ENCODE data around the gene SLC29A4.

Gene SLC29A4

GRCh38 chr7:5333121-5334045, 50.6 kb downstream of the SLC29A4 start:
- peaks cover 76% of the 10 kb centered on the region for H3K36me3 ChIP-seq (ENCODE audit: insufficient read depth, low read length)
- H2AFZ ChIP-seq (ENCODE audit: low read depth, low read length), result no peak overlapping the region

GRCh38 chr7:5334671-5335070, 51.9 kb downstream of the SLC29A4 start:
- Histone ChIP-seq H3K36me3 (ENCODE audit: insufficient read depth, low read length) (peaks cover 76% of the 10 kb centered on the region), H3K4me1 (ENCODE audit: insufficient read depth, low read length) (no peaks in the 10 kb centered on the region), H3K4me3 (ENCODE audit: low read length) (no peak overlapping the region), H3K27me3 (ENCODE audit: insufficient read depth, low read length) (no peaks in the 10 kb centered on the region), H3K9me3 (ENCODE audit: low read length) (peaks cover 11% of the 10 kb centered on the region), H2AFZ (ENCODE audit: low read depth, low read length) (no peak overlapping the region)

More at GRCh38 chr7:5333121-5334045, 50.6 kb downstream of the SLC29A4 start:
- peaks cover 9% of the 10 kb centered on the region for H3K9me3 ChIP-seq (ENCODE audit: low read length)
- no peaks in the 10 kb centered on the region for H3K27me3 ChIP-seq (ENCODE audit: insufficient read depth, low read length)
- no peak overlapping the region for H3K4me3 ChIP-seq (ENCODE audit: low read length)
- H3K4me1 ChIP-seq (ENCODE audit: insufficient read depth, low read length), result no peaks in the 10 kb centered on the region

GRCh38 chr7:5337047-5337446, 54.3 kb downstream of the SLC29A4 start:
- Histone ChIP-seq H3K36me3 (ENCODE audit: insufficient read depth, low read length) (peaks cover 71% of the 10 kb centered on the region), H3K4me3 (ENCODE audit: low read length) (no peak overlapping the region), H2AFZ (ENCODE audit: low read depth, low read length) (no peak overlapping the region), H3K9me3 (ENCODE audit: low read length) (peaks cover 14% of the 10 kb centered on the region), H3K4me1 (ENCODE audit: insufficient read depth, low read length) (no peaks in the 10 kb centered on the region), H3K27me3 (ENCODE audit: insufficient read depth, low read length) (no peaks in the 10 kb centered on the region)

- Histone ChIP-seq H3K36me3 (ENCODE audit: insufficient read depth, low read length) (peaks cover 74% of the 10 kb centered on the region), H2AFZ (ENCODE audit: low read depth, low read length) (no peak overlapping the region), H3K27me3 (ENCODE audit: insufficient read depth, low read length) (no peaks in the 10 kb centered on the region), H3K4me3 (ENCODE audit: low read length) (no peak overlapping the region), H3K9me3 (ENCODE audit: low read length) (peaks cover 36% of the 10 kb centered on the region), H3K4me1 (ENCODE audit: insufficient read depth, low read length) (no peaks in the 10 kb centered on the region)
Observed at GRCh38 chr7:5339955-5340354, 57.2 kb downstream of the SLC29A4 start.

GRCh38 chr7:5342631-5343030, 59.9 kb downstream of the SLC29A4 start:
- Histone ChIP-seq H3K9me3 (ENCODE audit: low read length) (peaks cover 29% of the 10 kb centered on the region), H3K27me3 (ENCODE audit: insufficient read depth, low read length) (no peaks in the 10 kb centered on the region), H3K36me3 (ENCODE audit: insufficient read depth, low read length) (peaks cover 74% of the 10 kb centered on the region), H2AFZ (ENCODE audit: low read depth, low read length) (no peak overlapping the region), H3K4me1 (ENCODE audit: insufficient read depth, low read length) (no peaks in the 10 kb centered on the region), H3K4me3 (ENCODE audit: low read length) (no peak overlapping the region)

GRCh38 chr7:5343884-5344283, 61.1 kb downstream of the SLC29A4 start:
- Histone ChIP-seq H3K27me3 (ENCODE audit: insufficient read depth, low read length) (no peaks in the 10 kb centered on the region), H2AFZ (ENCODE audit: low read depth, low read length) (no peak overlapping the region), H3K36me3 (ENCODE audit: insufficient read depth, low read length) (peaks cover 75% of the 10 kb centered on the region), H3K4me3 (ENCODE audit: low read length) (no peak overlapping the region), H3K9me3 (ENCODE audit: low read length) (peaks cover 29% of the 10 kb centered on the region), H3K4me1 (ENCODE audit: insufficient read depth, low read length) (no peaks in the 10 kb centered on the region)

- no peaks in the 10 kb centered on the region for H3K4me1 ChIP-seq (ENCODE audit: insufficient read depth, low read length)
- no peaks in the 10 kb centered on the region for H3K27me3 ChIP-seq (ENCODE audit: insufficient read depth, low read length)
- no peak overlapping the region for H3K4me3 ChIP-seq (ENCODE audit: low read length)
- H3K9me3 ChIP-seq (ENCODE audit: low read length), result peaks cover 27% of the 10 kb centered on the region
- peaks cover 73% of the 10 kb centered on the region for H3K36me3 ChIP-seq (ENCODE audit: insufficient read depth, low read length)
- no peak overlapping the region for H2AFZ ChIP-seq (ENCODE audit: low read depth, low read length)
Observed at GRCh38 chr7:5344342-5344741, 61.6 kb downstream of the SLC29A4 start.

GRCh38 chr7:5345171-5345570, 62.4 kb downstream of the SLC29A4 start:
- peaks cover 68% of the 10 kb centered on the region for H3K36me3 ChIP-seq (ENCODE audit: insufficient read depth, low read length)

GRCh38 chr7:5345671-5346070, 62.9 kb downstream of the SLC29A4 start:
- peaks cover 27% of the 10 kb centered on the region for H3K9me3 ChIP-seq (ENCODE audit: low read length)
- peaks cover 67% of the 10 kb centered on the region for H3K36me3 ChIP-seq (ENCODE audit: insufficient read depth, low read length)
- H2AFZ ChIP-seq (ENCODE audit: low read depth, low read length), result no peak overlapping the region
- H3K27me3 ChIP-seq (ENCODE audit: insufficient read depth, low read length), result no peaks in the 10 kb centered on the region
- no peaks in the 10 kb centered on the region for H3K4me1 ChIP-seq (ENCODE audit: insufficient read depth, low read length)
- H3K4me3 ChIP-seq (ENCODE audit: low read length), result no peak overlapping the region

More at GRCh38 chr7:5345171-5345570, 62.4 kb downstream of the SLC29A4 start:
- Histone ChIP-seq H3K4me3 (ENCODE audit: low read length) (no peak overlapping the region), H3K27me3 (ENCODE audit: insufficient read depth, low read length) (no peaks in the 10 kb centered on the region), H2AFZ (ENCODE audit: low read depth, low read length) (no peak overlapping the region), H3K4me1 (ENCODE audit: insufficient read depth, low read length) (no peaks in the 10 kb centered on the region), H3K9me3 (ENCODE audit: low read length) (peaks cover 27% of the 10 kb centered on the region)

GRCh38 chr7:5348134-5349004, 65.6 kb downstream of the SLC29A4 start:
- no peak overlapping the region for H3K4me3 ChIP-seq (ENCODE audit: low read length)
- peaks cover 68% of the 10 kb centered on the region for H3K36me3 ChIP-seq (ENCODE audit: insufficient read depth, low read length)
- H2AFZ ChIP-seq (ENCODE audit: low read depth, low read length), result no peak overlapping the region
- H3K27me3 ChIP-seq (ENCODE audit: insufficient read depth, low read length), result no peaks in the 10 kb centered on the region
- peaks cover 17% of the 10 kb centered on the region for H3K9me3 ChIP-seq (ENCODE audit: low read length)
- no peaks in the 10 kb centered on the region for H3K4me1 ChIP-seq (ENCODE audit: insufficient read depth, low read length)

GRCh38 chr7:5349005-5349380, 66.2 kb downstream of the SLC29A4 start:
- Histone ChIP-seq H2AFZ (ENCODE audit: low read depth, low read length) (no peak overlapping the region), H3K36me3 (ENCODE audit: insufficient read depth, low read length) (peaks cover 67% of the 10 kb centered on the region), H3K4me3 (ENCODE audit: low read length) (no peak overlapping the region), H3K4me1 (ENCODE audit: insufficient read depth, low read length) (no peaks in the 10 kb centered on the region), H3K27me3 (ENCODE audit: insufficient read depth, low read length) (no peaks in the 10 kb centered on the region), H3K9me3 (ENCODE audit: low read length) (peaks cover 15% of the 10 kb centered on the region)

GRCh38 chr7:5349437-5350173, 66.9 kb downstream of the SLC29A4 start:
- H3K4me1 ChIP-seq (ENCODE audit: insufficient read depth, low read length), result no peaks in the 10 kb centered on the region
- peaks cover 66% of the 10 kb centered on the region for H3K36me3 ChIP-seq (ENCODE audit: insufficient read depth, low read length)

GRCh38 chr7:5350174-5350463, 67.4 kb downstream of the SLC29A4 start:
- no peaks in the 10 kb centered on the region for H3K27me3 ChIP-seq (ENCODE audit: insufficient read depth, low read length)
- H2AFZ ChIP-seq (ENCODE audit: low read depth, low read length), result no peak overlapping the region
- no peak overlapping the region for H3K4me3 ChIP-seq (ENCODE audit: low read length)
- H3K9me3 ChIP-seq (ENCODE audit: low read length), result peaks cover 4% of the 10 kb centered on the region
- H3K4me1 ChIP-seq (ENCODE audit: insufficient read depth, low read length), result no peaks in the 10 kb centered on the region
- peaks cover 66% of the 10 kb centered on the region for H3K36me3 ChIP-seq (ENCODE audit: insufficient read depth, low read length)

More at GRCh38 chr7:5349437-5350173, 66.9 kb downstream of the SLC29A4 start:
- Histone ChIP-seq H3K27me3 (ENCODE audit: insufficient read depth, low read length) (no peaks in the 10 kb centered on the region), H2AFZ (ENCODE audit: low read depth, low read length) (no peak overlapping the region), H3K4me3 (ENCODE audit: low read length) (no peak overlapping the region), H3K9me3 (ENCODE audit: low read length) (peaks cover 9% of the 10 kb centered on the region)
